COLO829 (cell line): ENCODE data around the gene CTSD.
"Not testable (repeated sequence)": the region's sequence is repeated elsewhere in the genome, so short reads cannot be mapped to it uniquely, and the experiment has no call there.

Experiments
- DNase-seq: peaks from one replicate; pipeline ENCODE4 v3.0.0; 2012; ENCODE audit warnings: low spot score

CTSD gene

GRCh38 chr11:1770061-1770460, 6.3 kb upstream of the CTSD start:
- no peak for DNase-seq

GRCh38 chr11:1769304-1769936, 5.7 kb upstream of the CTSD start:
- not testable (repeated sequence) for DNase-seq

- DNase-seq = no peak
Measured at GRCh38 chr11:1768141-1768469, 4.4 kb upstream of the CTSD start.

- no peak for DNase-seq
Measured at GRCh38 chr11:1767399-1768140, 3.8 kb upstream of the CTSD start.

- no peak for DNase-seq
Measured at GRCh38 chr11:1766719-1767398, 3.1 kb upstream of the CTSD start.

GRCh38 chr11:1765871-1766718, 2.4 kb upstream of the CTSD start:
- no peak for DNase-seq

- DNase-seq = no peak
Measured at GRCh38 chr11:1763336-1763795, 361 bp downstream of the CTSD start.

GRCh38 chr11:1762537-1763302, 1.0 kb downstream of the CTSD start:
- no peak for DNase-seq

GRCh38 chr11:1761857-1762536, 1.7 kb downstream of the CTSD start:
- DNase-seq = no peak

- no peak for DNase-seq
Measured at GRCh38 chr11:1761110-1761856, 2.4 kb downstream of the CTSD start.

- no peak for DNase-seq
Measured at GRCh38 chr11:1760351-1761109, 3.2 kb downstream of the CTSD start.

- DNase-seq = no peak
Measured at GRCh38 chr11:1759851-1760220, 3.9 kb downstream of the CTSD start.

- no peak for DNase-seq
Measured at GRCh38 chr11:1759151-1759850, 4.4 kb downstream of the CTSD start.

- no peak for DNase-seq
Measured at GRCh38 chr11:1758611-1759150, 5.0 kb downstream of the CTSD start.

GRCh38 chr11:1757861-1758610, 5.7 kb downstream of the CTSD start:
- DNase-seq = no peak

GRCh38 chr11:1756791-1757771, 6.6 kb downstream of the CTSD start:
- no peak for DNase-seq
